ENCODE results near the gene RAB34. TPM values are rescaled to one million over a fixed set of nuclear protein-coding genes. Genes with fewer than 3 reads are reported as not detected.

The RAB34 gene
- polyA plus RNA-seq, 1 experiment = 389 TPM

- Histone ChIP-seq H3K9me3 (ENCODE audit: control insufficient read depth, insufficient read depth, low read length) (no peaks in the 10 kb centered on the region; the same call in 1 of the 2 replicates), H3K4me3 (ENCODE audit: low read depth, low read length) (no peak overlapping the region), H3K27me3 (ENCODE audit: control insufficient read depth, insufficient read depth, low read length) (no peaks in the 10 kb centered on the region), H3K27ac (ENCODE audit: low read depth, low read length) (no peak overlapping the region)
- POLR2A ChIA-PET = interaction anchor here (0.7 kb wide), 1 partner anchor 340 kb away, joined by 5 read pairs; no protein-coding TSS in a partner anchor
- no peak for DNase-seq (ENCODE audit: low read depth, low spot score)
- CTCF ChIA-PET = interaction anchor here (0.6 kb wide), 1 partner anchor 338 kb away, joined by 3 read pairs; no protein-coding TSS in a partner anchor
- TF ChIP-seq CTCF (IDR thresholded peaks at IDR 0.05; ENCODE audit: low read depth, low read length) = no peak
These were observed 12.3 kb upstream of the RAB34 start for GRCh38 chr17:28729950-28730330.

GRCh38 chr17:28728364-28729200 lies 10.9 kb upstream of the RAB34 start, which contains the start of gene NEK8:
TSS of gene NEK8 (plus strand) at chr17:28728788. CDS start at chr17:28728814, 26 bp downstream.
- POLR2A ChIA-PET = interaction anchor here (0.6 to 4.8 kb wide), 10 partner anchors 9 to 225 kb away, joined by 3 to 93 read pairs (median 4); partner anchors contain the start of genes PHF12, RPL23A and TRAF4

GRCh38 chr17:28726627-28727491 lies 9.2 kb upstream of the RAB34 start:
- H3K27ac ChIP-seq (ENCODE audit: low read depth, low read length) = peak overlapping the region; percentile 31
- POLR2A ChIA-PET = interaction anchor here (0.7 to 4.8 kb wide), 12 partner anchors 7 to 227 kb away, joined by 3 to 93 read pairs (median 10); partner anchors contain the start of genes FAM222B, FLOT2, PHF12 and PROCA1

More at GRCh38 chr17:28728364-28729200, 10.9 kb upstream of the RAB34 start, which contains the start of gene NEK8:
- H3K4me3 ChIP-seq (ENCODE audit: low read depth, low read length) = peak within 1 kb of the TSS; percentile 92
- CTCF ChIA-PET = interaction anchor here (2.0 to 4.9 kb wide), 7 partner anchors 19 to 389 kb away, joined by 10 to 193 read pairs (median 22); partner anchors contain the start of genes PHF12 and TRAF4
- peak; percentile 71 for DNase-seq (ENCODE audit: low read depth, low spot score)
- no peaks in the 10 kb centered on the region for H3K27me3 ChIP-seq (ENCODE audit: control insufficient read depth, insufficient read depth, low read length)
- TF ChIP-seq CTCF (IDR thresholded peaks at IDR 0.05; ENCODE audit: low read depth, low read length) = no peak
- H3K27ac ChIP-seq (ENCODE audit: low read depth, low read length) = peak within 1 kb of the TSS; percentile 90
- no peaks in the 10 kb centered on the region; the same call in 1 of the 2 replicates for H3K9me3 ChIP-seq (ENCODE audit: control insufficient read depth, insufficient read depth, low read length)

GRCh38 chr17:28726226-28726626 lies 8.6 kb upstream of the RAB34 start, which contains the start of gene TLCD1:
TSS of gene TLCD1 (minus strand) at chr17:28726233. CDS start at chr17:28726097, 136 bp downstream.
- peak within 1 kb of the TSS; percentile 71 for H3K4me3 ChIP-seq (ENCODE audit: low read depth, low read length)
- peak within 1 kb of the TSS; percentile 77 for H3K27ac ChIP-seq (ENCODE audit: low read depth, low read length)
- ChIA-PET POLR2A (interaction anchor here (1.0 to 4.8 kb wide), 10 partner anchors 15 to 227 kb away, joined by 3 to 93 read pairs (median 10); partner anchors contain the start of genes FLOT2, PHF12, PROCA1 and TRAF4), CTCF (interaction anchor here (1.0 to 4.9 kb wide), 20 partner anchors 16 to 391 kb away, joined by 3 to 193 read pairs (median 10); partner anchors contain the start of genes DHRS13, PHF12, SDF2 and SUPT6H)
- no peaks in the 10 kb centered on the region; the same call in 1 of the 2 replicates for H3K9me3 ChIP-seq (ENCODE audit: control insufficient read depth, insufficient read depth, low read length)
- no peak for DNase-seq (ENCODE audit: low read depth, low spot score)
- H3K27me3 ChIP-seq (ENCODE audit: control insufficient read depth, insufficient read depth, low read length) = no peaks in the 10 kb centered on the region
- no peak for TF ChIP-seq CTCF (IDR thresholded peaks at IDR 0.05; ENCODE audit: low read depth, low read length)

More at GRCh38 chr17:28726627-28727491, 9.2 kb upstream of the RAB34 start:
- peak; percentile 98 for TF ChIP-seq CTCF (IDR thresholded peaks at IDR 0.05; ENCODE audit: low read depth, low read length)
- Histone ChIP-seq H3K27me3 (ENCODE audit: control insufficient read depth, insufficient read depth, low read length) (no peaks in the 10 kb centered on the region), H3K9me3 (ENCODE audit: control insufficient read depth, insufficient read depth, low read length) (no peaks in the 10 kb centered on the region; the same call in 1 of the 2 replicates), H3K4me3 (ENCODE audit: low read depth, low read length) (peak overlapping the region; percentile 71)
- CTCF ChIA-PET = interaction anchor here (0.6 to 4.9 kb wide), 27 partner anchors 10 to 832 kb away, joined by 3 to 193 read pairs (median 6); partner anchors contain the start of genes DHRS13, PHF12, SDF2 and SUPT6H
- DNase-seq (ENCODE audit: low read depth, low spot score) = peak; percentile 84

All from AG04450 (cell line).